Fibroblast of villous mesenchyme (primary cell): Measurements from ENCODE around the gene ERGIC1. TPM values are rescaled to one million over a fixed set of nuclear protein-coding genes. Genes with fewer than 3 reads are reported as not detected.

Experiments
- DNase-seq: peaks from one replicate; pipeline ENCODE4 v3.0.0-alpha.2; 2010; ENCODE audit warnings: low read depth
- H3K4me3 ChIP-seq: 2 replicates; pipeline ENCODE4 v1.5.1; 2011; ENCODE audit warnings: low read depth, mild to moderate bottlenecking, low read length
- CTCF ChIP-seq: IDR thresholded peaks from 2 replicates; pipeline ENCODE4 v1.5.1; 2012; ENCODE audit warnings: low read depth, mild to moderate bottlenecking, low read length; ENCODE audit not compliant: insufficient read depth
- total RNA-seq: library from RNA; depleted of rRNA; stranded (reverse); fragments of >200 nt; gene quantifications from 2 replicates; pipeline ENCODE4 v1.2.3, GENCODE V29; 2012

ERGIC1 gene
- total RNA-seq, 1 donor = 139 TPM

GRCh38 chr5:172903790-172904189 lies 69.7 kb downstream of the ERGIC1 start:
- H3K4me3 ChIP-seq = no peak overlapping the region
- peak; percentile 92 for DNase-seq
- TF ChIP-seq CTCF = no peak

- DNase-seq = no peak
- H3K4me3 ChIP-seq = no peak overlapping the region
- no peak for TF ChIP-seq CTCF
Observed at GRCh38 chr5:172904312-172904642, 70.2 kb downstream of the ERGIC1 start.

DNA sequence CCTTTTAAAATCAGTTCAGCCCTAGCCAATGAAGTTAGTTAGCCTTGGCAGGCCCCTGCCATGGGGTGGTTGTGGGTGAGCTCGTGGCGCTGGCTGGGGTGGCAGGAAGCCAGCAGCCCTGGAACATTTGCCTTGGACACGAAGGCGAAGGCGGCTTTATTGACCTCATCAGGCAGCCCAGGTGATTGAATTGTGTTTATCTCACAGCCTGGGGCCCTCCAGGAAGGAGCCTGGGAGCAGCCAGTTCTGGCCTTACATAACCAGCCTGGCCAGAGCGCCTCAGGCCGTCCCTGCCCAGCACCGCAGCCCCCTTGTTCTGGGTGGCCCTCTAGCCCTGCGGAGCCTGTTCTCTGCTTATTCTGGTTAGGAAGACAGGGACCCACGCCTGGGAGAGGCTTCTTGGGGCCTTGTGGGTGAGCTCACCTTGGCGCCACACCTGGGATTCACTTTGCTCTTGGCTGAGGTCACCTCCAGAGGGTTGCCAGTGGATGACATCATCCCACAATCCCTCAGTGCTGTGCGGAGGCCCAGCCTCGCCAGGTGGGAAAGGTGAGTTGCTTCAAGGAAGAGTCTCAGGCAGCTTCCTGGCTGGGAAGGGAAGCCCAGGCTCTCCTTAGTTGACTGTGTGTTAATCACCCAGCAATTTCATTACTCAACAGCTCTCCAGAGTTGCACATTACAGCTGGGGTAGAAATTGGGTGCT lies 70.7 kb downstream of the ERGIC1 start:
- DNase-seq = peak; percentile 88
- no peak for TF ChIP-seq CTCF
- H3K4me3 ChIP-seq = no peak overlapping the region

DNA sequence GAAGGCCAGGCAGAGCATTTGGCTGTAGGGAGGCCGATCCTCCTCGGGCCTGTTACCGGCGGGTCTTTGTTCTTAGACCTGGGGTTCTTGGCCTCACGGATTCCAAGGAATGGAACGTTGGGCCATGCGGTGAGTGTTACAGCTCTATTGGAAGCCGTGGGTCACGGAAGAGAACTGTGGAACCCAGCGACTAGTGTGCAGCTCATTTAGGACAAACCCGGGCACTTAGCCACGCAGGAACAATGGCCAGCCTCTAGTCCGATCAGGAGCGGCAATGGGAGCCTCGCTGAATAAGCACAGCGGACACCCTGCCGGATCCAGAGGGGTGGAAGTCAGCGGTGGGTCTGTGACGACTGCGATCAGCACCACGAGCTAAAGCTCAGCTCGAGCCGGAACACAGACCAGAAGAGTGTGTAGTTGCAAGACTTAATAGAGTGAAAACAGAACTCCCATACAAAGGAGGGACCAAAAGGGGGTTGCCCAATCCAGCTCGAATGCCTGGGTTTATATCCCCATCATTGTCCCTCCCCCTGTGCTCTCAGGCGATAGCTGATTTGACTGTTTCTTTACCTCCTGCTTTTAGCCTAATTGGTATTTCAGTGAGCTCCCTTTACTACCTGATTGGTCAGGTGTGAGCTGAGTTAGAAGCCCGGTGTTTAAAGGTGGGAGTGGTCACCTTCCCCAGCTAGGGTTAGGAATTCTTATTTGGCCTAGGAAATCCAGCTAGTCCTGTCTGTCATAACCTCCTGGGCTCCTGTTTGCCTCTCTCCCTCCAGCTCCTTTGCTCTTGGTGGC lies 71.5 kb downstream of the ERGIC1 start:
- DNase-seq = peak; percentile 47
- H3K4me3 ChIP-seq = no peak overlapping the region
- no peak for TF ChIP-seq CTCF

DNA sequence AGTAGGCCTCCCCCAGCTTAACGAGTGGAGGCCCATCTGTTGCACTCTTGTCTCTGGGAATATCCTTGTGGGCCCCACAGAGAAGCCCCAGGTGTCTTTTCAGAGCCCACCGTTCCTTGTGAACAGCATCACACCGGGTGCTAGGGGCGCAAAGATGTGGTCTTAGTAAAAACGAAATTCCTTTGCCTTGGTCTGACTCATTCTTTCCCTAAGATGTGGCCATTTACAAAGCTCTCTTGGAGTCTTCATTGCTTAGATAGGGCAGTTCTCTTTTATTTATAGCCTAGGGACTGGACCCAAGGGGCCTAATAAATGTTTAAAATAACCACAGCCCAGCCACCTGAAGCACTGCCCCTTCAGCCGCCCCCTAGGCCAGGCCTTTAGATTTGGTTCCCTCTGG lies 72.4 kb downstream of the ERGIC1 start:
- no peak overlapping the region for H3K4me3 ChIP-seq
- TF ChIP-seq CTCF = no peak
- peak; percentile 73 for DNase-seq

DNA sequence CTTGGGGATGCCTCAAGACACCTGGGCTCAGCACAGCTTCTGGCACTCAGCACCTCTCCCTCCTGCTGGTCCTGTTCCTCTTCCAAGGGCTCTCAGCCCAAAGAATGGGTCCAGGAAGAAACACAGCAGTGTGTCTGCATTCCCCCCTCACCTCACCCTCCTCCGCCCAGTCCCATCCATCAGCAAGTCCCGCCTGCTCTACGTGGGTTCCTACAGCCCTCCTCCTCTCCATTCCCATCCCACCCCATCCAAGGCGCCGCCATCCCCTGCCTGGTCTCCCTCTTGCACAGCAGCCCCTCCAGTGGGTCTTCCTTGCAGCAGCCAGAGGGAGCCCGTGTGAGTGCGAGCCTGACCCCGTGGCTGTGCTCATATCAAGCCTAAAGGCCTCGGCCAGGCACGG lies 72.8 kb downstream of the ERGIC1 start:
- H3K4me3 ChIP-seq = no peak overlapping the region
- DNase-seq = no peak
- TF ChIP-seq CTCF = no peak
